K562 (cell line): Measurements from ENCODE around the gene AP3B1. TPM values are rescaled to one million over a fixed set of nuclear protein-coding genes. Genes with fewer than 3 reads are reported as not detected.
A peak's percentile ranks its signal among the peaks of the same experiment; 100 is the strongest.

Experiments used
- ATAC-seq: fragments of 200-7000 bp; cut with Tn5 transposase; 3 replicates; pipeline ENCODE4 v1.9.1; 2020; ENCODE audit warnings: moderate library complexity
- BruUV-seq: library from RNA; stranded (reverse); fragments of 400-500 nt; replicated peaks from 2 replicates; lab custom pipeline; 2021; lab: Mats Ljungman, UMichigan
- CTCF ChIA-PET: fragments of 300-600 bp; formaldehyde crosslinking; extraction: SDS; loops from one replicate; lab custom pipeline; 2021; ENCODE audit warnings: low intra/inter-chr PET ratio; lab: Yijun Ruan, JAX
- POLR2A ChIA-PET: fragments of 300-600, 350-650 bp; sonication (Branson Sonifier 250); formaldehyde crosslinking; extraction: SDS; loops from one replicate; lab custom pipeline; 2021; ENCODE audit warnings: antibody characterized with exemption, inconsistent platforms; lab: Yijun Ruan, JAX
- DNase-seq, 4 experiments: peaks; one replicate each; pipeline versions ENCODE4 v3.0.0 to v3.0.0-alpha.2; 2011 to 2018; ENCODE audit warnings: low spot score in 3 of 4, mixed read lengths in 3 of 4; ENCODE audit errors: extremely low read depth in 1 of 4
- FAIRE-seq: peaks from 2 replicates; lab custom pipeline; 2011; peaks lifted over from hg19 to GRCh38; lab: Jason Lieb, UNC
- H2AFZ ChIP-seq: 2 replicates; pipeline ENCODE4 v1.6.0; 2011; ENCODE audit warnings: low read depth, low read length, control low read depth, inconsistent platforms
- H3K27ac ChIP-seq: fragments of 200-600 bp; 3 replicates; pipeline ENCODE4 v1.8.0; 2011; ENCODE audit warnings: low read depth, mild to moderate bottlenecking, control low read depth, inconsistent platforms, low read length, moderate library complexity, mixed read lengths; ENCODE audit errors: extremely low read depth
- H3K27me3 ChIP-seq, 2 experiments: fragments of 300-600 bp in 1 of 2; 2 replicates in 1 of 2; 3 replicates in 1 of 2; pipeline versions ENCODE4 v1.6.0 to v1.8.0; 2011; ENCODE audit warnings: inconsistent platforms in 2 of 2, low read length in 2 of 2, mild to moderate bottlenecking in 1 of 2, mixed read lengths in 1 of 2, moderate library complexity in 1 of 2; ENCODE audit not compliant: control insufficient read depth in 2 of 2, insufficient read depth in 2 of 2
- H3K36me3 ChIP-seq: fragments of 300-600 bp; 3 replicates; pipeline ENCODE4 v1.8.0; 2011; ENCODE audit warnings: mild to moderate bottlenecking, low read length, inconsistent platforms; ENCODE audit not compliant: control insufficient read depth, insufficient read depth
- H3K4me1 ChIP-seq, 2 experiments: fragments of 200-600 bp in 1 of 2; replicated peaks in 1 of 2; 2 replicates in 1 of 2; 3 replicates in 1 of 2; pipeline versions ENCODE4 v1.5.1 to v1.8.0; 2011; ENCODE audit warnings: inconsistent platforms in 2 of 2, low read length in 2 of 2, mild to moderate bottlenecking in 1 of 2, mixed read lengths in 1 of 2, moderate library complexity in 1 of 2; ENCODE audit not compliant: control insufficient read depth in 2 of 2, insufficient read depth in 2 of 2
- H3K4me2 ChIP-seq: 2 replicates; pipeline ENCODE4 v1.6.1; 2011; ENCODE audit warnings: low read length, control low read depth, inconsistent platforms, mixed read lengths; ENCODE audit not compliant: insufficient read depth
- H3K4me3 ChIP-seq: fragments of 200-600 bp; sonication (generic), shearing (Covaris generic); 2 replicates; pipeline ENCODE4 v1.5.1; 2016; ENCODE audit warnings: control low read depth, inconsistent platforms
- H3K79me2 ChIP-seq: fragments of 200-600 bp; 3 replicates; pipeline ENCODE4 v1.8.0; 2011; ENCODE audit warnings: low read length, inconsistent platforms; ENCODE audit not compliant: control insufficient read depth, insufficient read depth
- H3K9ac ChIP-seq, 2 experiments: 2 replicates each; pipeline versions ENCODE4 v1.6.0 to v1.6.1; 2011; ENCODE audit warnings: low read depth in 2 of 2, low read length in 2 of 2, control low read depth in 1 of 2, inconsistent platforms in 1 of 2, mild to moderate bottlenecking in 1 of 2, mixed read lengths in 1 of 2; ENCODE audit not compliant: insufficient read depth in 1 of 2
- H3K9me1 ChIP-seq: one replicate; pipeline ENCODE4 v1.6.0; 2011; ENCODE audit warnings: inconsistent platforms, mild to moderate bottlenecking, low read length, moderate library complexity; ENCODE audit not compliant: control insufficient read depth, insufficient read depth
- H3K9me3 ChIP-seq: replicated peaks from 2 replicates; pipeline ENCODE4 v1.5.1; 2011; ENCODE audit warnings: low read depth, low read length, inconsistent platforms; ENCODE audit not compliant: control insufficient read depth, insufficient read depth
- H4K20me1 ChIP-seq: replicated peaks from 2 replicates; pipeline ENCODE4 v1.6.1; 2011; ENCODE audit warnings: low read length, inconsistent platforms, mixed read lengths; ENCODE audit not compliant: control insufficient read depth, insufficient read depth
- C11orf30 ChIP-seq: fragments of 450-650 bp; IDR thresholded peaks from 2 replicates; pipeline ENCODE4 v1.6.1; 2016; ENCODE audit warnings: low read depth, mild to moderate bottlenecking
- MAFF ChIP-seq: IDR thresholded peaks from 2 replicates; pipeline ENCODE4 v1.6.1; 2012; ENCODE audit warnings: low read length, improper control_type of control experiment
- MAFG ChIP-seq: fragments of 450-650 bp; conservative IDR thresholded peaks from 2 replicates; pipeline ENCODE4 v1.6.1; 2016; ENCODE audit warnings: missing genetic modification characterization, missing compliant biosample characterization
- MAFK ChIP-seq: IDR thresholded peaks from 2 replicates; pipeline ENCODE4 v1.6.1; 2011; ENCODE audit warnings: low read length, improper control_type of control experiment
- PYGO2 ChIP-seq: fragments of 450-650 bp; IDR thresholded peaks from 2 replicates; pipeline ENCODE4 v1.6.1; 2016; ENCODE audit warnings: mild to moderate bottlenecking, missing genetic modification characterization, moderate library complexity, missing compliant biosample characterization
- SUPT5H ChIP-seq: fragments of 450-650 bp; IDR thresholded peaks from 2 replicates; pipeline ENCODE4 v1.6.1; 2016
- ZNF316 ChIP-seq: fragments of 450-650 bp; IDR thresholded peaks from 2 replicates; pipeline ENCODE4 v1.6.1; 2016
- ZNF561 ChIP-seq: fragments of 450-650 bp; formaldehyde crosslinking; conservative IDR thresholded peaks from 2 replicates; pipeline ENCODE4 v1.4.0; 2020; ENCODE audit warnings: mild to moderate bottlenecking, moderate library complexity
- WGBS: fragments of 100-300 bp; shearing (Covaris generic); methylation state at CpG from one replicate; pipeline ENCODE4 v1.1.6; 2016; ENCODE audit warnings: low coverage, mixed read lengths; ENCODE audit not compliant: insufficient coverage; ENCODE audit errors: missing lambda C conversion rate; 5-methylcytosine and 5-hydroxymethylcytosine counted together
- in situ Hi-C: fragments of 300-500 bp; cut with MboI; formaldehyde crosslinking; loops from 4 replicates; pipeline ENCODE4 v1.15.0; 2018; ENCODE audit warnings: inconsistent platforms, mixed read lengths
- intact Hi-C: fragments of 100-400 bp; cut with micrococcal nuclease; formaldehyde crosslinking; loops from 2 replicates; pipeline ENCODE4 v1.14.2; 2022
- polyA plus RNA-seq, 8 experiments: library from polyadenylated mRNA; depleted of rRNA in 4 of 8; stranded (reverse) in 5 of 8; unstranded in 3 of 8; fragments of >200 nt; fragmentation: Nextera tagmentation in 2 of 8; fragmentation: Illumina TruSeq in 1 of 8; extraction: Ambion mirVana in 2 of 8; extraction: Trizol in 1 of 8; gene quantifications; 2 replicates each; pipeline versions ENCODE4 v1.2.1 to v1.2.3, GENCODE V29; 2011 to 2014; ENCODE audit warnings: inconsistent platforms in 1 of 8, missing spikeins in 1 of 8
- total RNA-seq, 7 experiments: library from RNA; depleted of rRNA in 6 of 7; stranded (reverse); fragments of >200 nt in 6 of 7; fragmentation: Illumina TruSeq in 2 of 7; extraction: Trizol in 2 of 7; gene quantifications; 2 replicates each; pipeline versions ENCODE4 v1.2.1 to v1.2.3, GENCODE V29; 2011 to 2021; ENCODE audit warnings: low replicate concordance in 1 of 7

The AP3B1 gene
- total and polyA plus RNA-seq, 9 of the 15 experiments (the other 6 are each of a cell fraction or from before 2014, with no cell fraction given), result 21.1 to 61.8 (median 42.2) TPM

- in situ Hi-C loops (no loop called here), intact Hi-C loops (loop anchor here (10.0 kb wide), 1 partner anchor 390 kb away; no protein-coding TSS in a partner anchor)
- Histone ChIP-seq H3K4me3 (no peak overlapping the region), H3K36me3 (peaks cover 31% of the 10 kb centered on the region; the same call in 2 of the 3 replicates), H3K4me2 (no peak overlapping the region), H4K20me1 (no peaks in the 10 kb centered on the region; the same call in 1 of the 2 replicates), H3K4me1 (no peaks in the 10 kb centered on the region), H3K27me3 (no peaks in the 10 kb centered on the region), H3K9me3 (no peaks in the 10 kb centered on the region), H3K79me2 (peaks cover 12% of the 10 kb centered on the region; the same call in 1 of the 3 replicates), H3K27ac (no peak overlapping the region), H2AFZ (no peak overlapping the region), H3K9ac (no peak overlapping the region)
- BruUV-seq, result no TSS peak
- ChIA-PET POLR2A (no interaction called here), CTCF (no interaction called here)
- WGBS, result 83% methylated on average over 1 of the region's 1 CpG
- no peak for FAIRE-seq
- no peak for ATAC-seq
- TF ChIP-seq MAFF (peak; percentile 61; the same call in 1 of the 2 replicates), MAFK (peak; percentile 54; the same call in 1 of the 2 replicates), C11orf30 (peak; percentile 61; the same call in 1 of the 2 replicates), ZNF316 (peak; percentile 82), MAFG (tag) (peak; percentile 54), PYGO2 (tag) (no peak), ZNF561 (no peak)
- TF ChIP-seq, all 486 proteins: peak for 5
- no peak for DNase-seq
- H3K9me1 ChIP-seq, result no peaks in the 10 kb centered on the region
These were observed 29.9 kb downstream of the AP3B1 start for GRCh38 chr5:78264600-78264999.

- CTCF ChIA-PET, result no interaction called here
- Histone ChIP-seq H3K27ac (no peak overlapping the region), H3K4me3 (no peak overlapping the region), H3K9me1 (no peaks in the 10 kb centered on the region), H3K4me2 (no peak overlapping the region), H4K20me1 (no peaks in the 10 kb centered on the region), H3K79me2 (peaks cover 5% of the 10 kb centered on the region; the same call in 1 of the 3 replicates), H3K27me3 (no peaks in the 10 kb centered on the region), H3K9me3 (no peaks in the 10 kb centered on the region), H3K9ac (no peak overlapping the region), H3K4me1 (no peaks in the 10 kb centered on the region), H3K36me3 (peaks cover 22% of the 10 kb centered on the region; the same call in 2 of the 3 replicates), H2AFZ (no peak overlapping the region)
- POLR2A ChIA-PET, result interaction anchor here (0.7 kb wide), 1 partner anchor 100 kb away, joined by 4 read pairs; the partner anchor contains the start of gene SCAMP1
- in situ Hi-C loops (no loop called here), intact Hi-C loops (loop anchor here (10.0 kb wide), 1 partner anchor 386 kb away; no protein-coding TSS in a partner anchor)
- no TSS peak for BruUV-seq
- DNase-seq (no peak), FAIRE-seq (no peak), ATAC-seq (no peak)
- no peak for TF ChIP-seq SUPT5H
- peak; percentile 14; the same call in 1 of the 2 replicates for TF ChIP-seq ZNF316
- 79% methylated on average over 2 of the region's 2 CpGs for WGBS
These were observed 33.7 kb downstream of the AP3B1 start for GRCh38 chr5:78260771-78261170.
